Uterus (tissue), 4 donors: Measurements from ENCODE around the gene DOCK4. TPM values are rescaled to one million over a fixed set of nuclear protein-coding genes. Genes with fewer than 3 reads are reported as not detected.

Experiments used
- DNase-seq, 2 donors: peaks; one replicate each; pipeline ENCODE4 v3.0.0-alpha.2; 2019 to 2020
- H3K27ac ChIP-seq, 2 donors: fragments of 200-600 bp; sonication (generic); 1 replicate in 1 of 2; 2 replicates in 1 of 2; pipeline ENCODE4 v1.5.1; 2016 to 2018
- H3K27me3 ChIP-seq, 2 donors: fragments of 200-600 bp; sonication (generic); one replicate each; pipeline ENCODE4 v1.5.1; 2018 to 2019; ENCODE audit warnings: control low read depth in 1 of 2
- H3K36me3 ChIP-seq, 2 donors: fragments of 200-600 bp; sonication (generic); one replicate each; pipeline ENCODE4 v1.5.1; 2019; ENCODE audit warnings: control low read depth in 1 of 2
- H3K4me1 ChIP-seq, 2 donors: fragments of 200-600 bp; sonication (generic); one replicate each; pipeline ENCODE4 v1.5.1; 2018 to 2019; ENCODE audit warnings: control low read depth in 1 of 2
- H3K4me3 ChIP-seq, 2 donors: fragments of 200-600 bp; sonication (generic); 1 replicate in 1 of 2; 2 replicates in 1 of 2; pipeline ENCODE4 v1.5.1; 2018 to 2019; ENCODE audit warnings: mild to moderate bottlenecking in 1 of 2
- H3K9me3 ChIP-seq, 2 donors: fragments of 200-600 bp; sonication (generic); one replicate each; pipeline ENCODE4 v1.5.1; 2019; ENCODE audit warnings: control low read depth in 1 of 2
- CTCF ChIP-seq, 4 experiments: fragments of 200-600 bp in 2 of 4; fragments of 450-650 bp in 2 of 4; sonication (generic) in 2 of 4; IDR thresholded peaks; one replicate each; pipeline ENCODE4 v1.5.1; 2016 to 2019; ENCODE audit warnings: antibody characterized with exemption in 4 of 4, mild to moderate bottlenecking in 2 of 4, moderate library complexity in 1 of 4
- POLR2A ChIP-seq, 2 donors: fragments of 450-650 bp; IDR thresholded peaks; one replicate each; pipeline ENCODE4 v1.6.1; 2016; ENCODE audit warnings: antibody characterized with exemption in 2 of 2, mild to moderate bottlenecking in 1 of 2, moderate library complexity in 1 of 2
- intact Hi-C: fragments of 100-400 bp; cut with DNase I; formaldehyde crosslinking; loops from one replicate; pipeline ENCODE4 v1.15.1; 2023; ENCODE audit warnings: low total_unique reads
- total RNA-seq, 4 donors: library from RNA; depleted of rRNA in 3 of 4; stranded (reverse); fragments of >200 nt in 3 of 4; gene quantifications; one replicate each; pipeline versions ENCODE4 v1.1.0 to v1.2.4, GENCODE V29; 2014 to 2023
- donor health status: DM: yes; HTN: yes; CAD: no.

The DOCK4 gene
- total RNA-seq, 4 donors from 2014 or later, result 48.8 to 217 (median 72.3) TPM

- no peak overlapping the region for H3K27ac ChIP-seq
- intact Hi-C loops, result no loop called here
- H3K4me1 ChIP-seq, result no peaks in the 10 kb centered on the region
- H3K36me3 ChIP-seq, result no peaks in the 10 kb centered on the region
- no peak overlapping the region for H3K4me3 ChIP-seq
- TF ChIP-seq POLR2A (IDR thresholded peaks at IDR 0.05) (no peak), CTCF (IDR thresholded peaks at IDR 0.05) (no peak)
- DNase-seq, result no peak
- no peaks in the 10 kb centered on the region for H3K27me3 ChIP-seq
- H3K9me3 ChIP-seq, result no peaks in the 10 kb centered on the region
These were observed 85.4 kb downstream of the DOCK4 start for GRCh38 chr7:112120696-112121217.

GRCh38 chr7:112118581-112119566 is 87.3 kb downstream of the DOCK4 start:
- Histone ChIP-seq H3K4me3 (no peak overlapping the region), H3K9me3 (no peaks in the 10 kb centered on the region), H3K4me1 (no peaks in the 10 kb centered on the region), H3K27me3 (no peaks in the 10 kb centered on the region), H3K27ac (no peak overlapping the region), H3K36me3 (no peaks in the 10 kb centered on the region)
- no peak for DNase-seq
- intact Hi-C loops, result no loop called here
- TF ChIP-seq CTCF (IDR thresholded peaks at IDR 0.05) (no peak), POLR2A (IDR thresholded peaks at IDR 0.05) (no peak)

GRCh38 chr7:112116894-112117293 is 89.3 kb downstream of the DOCK4 start:
- intact Hi-C loops, result no loop called here
- Histone ChIP-seq H3K4me3 (no peak overlapping the region), H3K9me3 (no peaks in the 10 kb centered on the region), H3K4me1 (no peaks in the 10 kb centered on the region), H3K27me3 (no peaks in the 10 kb centered on the region), H3K36me3 (no peaks in the 10 kb centered on the region), H3K27ac (no peak overlapping the region)
- no peak for DNase-seq
- no peak for TF ChIP-seq CTCF (IDR thresholded peaks at IDR 0.05)
- no peak for TF ChIP-seq POLR2A (IDR thresholded peaks at IDR 0.05)

- Histone ChIP-seq H3K36me3 (no peaks in the 10 kb centered on the region), H3K4me1 (no peaks in the 10 kb centered on the region), H3K27me3 (no peaks in the 10 kb centered on the region), H3K4me3 (no peak overlapping the region), H3K27ac (no peak overlapping the region), H3K9me3 (no peaks in the 10 kb centered on the region)
- intact Hi-C loops, result no loop called here
- DNase-seq, result no peak
- TF ChIP-seq CTCF (IDR thresholded peaks at IDR 0.05) (no peak), POLR2A (IDR thresholded peaks at IDR 0.05) (no peak)
These were observed 89.8 kb downstream of the DOCK4 start for GRCh38 chr7:112116358-112116757.

GRCh38 chr7:112115880-112116279 is 90.3 kb downstream of the DOCK4 start:
- intact Hi-C loops, result no loop called here
- no peaks in the 10 kb centered on the region for H3K27me3 ChIP-seq
- H3K27ac ChIP-seq, result no peak overlapping the region
- no peak for DNase-seq
- H3K9me3 ChIP-seq, result no peaks in the 10 kb centered on the region
- no peaks in the 10 kb centered on the region for H3K36me3 ChIP-seq
- no peaks in the 10 kb centered on the region for H3K4me1 ChIP-seq
- no peak overlapping the region for H3K4me3 ChIP-seq
- TF ChIP-seq CTCF (IDR thresholded peaks at IDR 0.05) (no peak), POLR2A (IDR thresholded peaks at IDR 0.05) (no peak)
